ENCODE results near the gene ANXA2R. TPM values are rescaled to one million over a fixed set of nuclear protein-coding genes. Genes with fewer than 3 reads are reported as not detected.

ANXA2R gene
- polyA plus RNA-seq, 1 donor from 2014 or later: not detected

- Histone ChIP-seq H2AFZ (ENCODE audit: low read depth, low read length) (no peak overlapping the region), H3K79me2 (replicated peaks; ENCODE audit: insufficient read depth, low read length) (no peaks in the 10 kb centered on the region), H3F3A (ENCODE audit: insufficient read depth, low read length, poor library complexity, severe bottlenecking) (no peaks in the 10 kb centered on the region), H4K20me1 (ENCODE audit: insufficient read depth) (no peaks in the 10 kb centered on the region), H3K9me2 (ENCODE audit: insufficient read depth, low read length) (no peaks in the 10 kb centered on the region), H3K36me3 (ENCODE audit: insufficient read depth, low read length) (no peaks in the 10 kb centered on the region), H3K4me3 (ENCODE audit: low read length) (peak overlapping the region; percentile 69), H3K9ac (ENCODE audit: low read length) (peak overlapping the region; percentile 48), H3K27ac (ENCODE audit: low read length) (no peak overlapping the region), H3K9me3 (ENCODE audit: low read length) (peaks cover 10% of the 10 kb centered on the region), H3K27me3 (ENCODE audit: insufficient read depth, low read depth, low read length) (peaks cover 68% of the 10 kb centered on the region), H3K4me2 (ENCODE audit: low read length) (peak overlapping the region; percentile 47)
- TF ChIP-seq MXI1 (conservative IDR thresholded peaks at IDR 0.05; ENCODE audit: poor library complexity, severe bottlenecking) (no peak), EZH2 (IDR thresholded peaks at IDR 0.05; ENCODE audit: borderline replicate concordance, insufficient read depth, low read length, poor library complexity, severe bottlenecking) (no peak), TAF1 (IDR thresholded peaks at IDR 0.05; ENCODE audit: low read depth) (no peak), SMC3 (conservative IDR thresholded peaks at IDR 0.05; ENCODE audit: poor library complexity) (no peak), EP300 (conservative IDR thresholded peaks at IDR 0.05; ENCODE audit: poor library complexity, severe bottlenecking) (no peak), POLR2AphosphoS5 (IDR thresholded peaks at IDR 0.05) (no peak), RAD21 (conservative IDR thresholded peaks at IDR 0.05) (no peak)
- TF ChIP-seq, protein P1, sequence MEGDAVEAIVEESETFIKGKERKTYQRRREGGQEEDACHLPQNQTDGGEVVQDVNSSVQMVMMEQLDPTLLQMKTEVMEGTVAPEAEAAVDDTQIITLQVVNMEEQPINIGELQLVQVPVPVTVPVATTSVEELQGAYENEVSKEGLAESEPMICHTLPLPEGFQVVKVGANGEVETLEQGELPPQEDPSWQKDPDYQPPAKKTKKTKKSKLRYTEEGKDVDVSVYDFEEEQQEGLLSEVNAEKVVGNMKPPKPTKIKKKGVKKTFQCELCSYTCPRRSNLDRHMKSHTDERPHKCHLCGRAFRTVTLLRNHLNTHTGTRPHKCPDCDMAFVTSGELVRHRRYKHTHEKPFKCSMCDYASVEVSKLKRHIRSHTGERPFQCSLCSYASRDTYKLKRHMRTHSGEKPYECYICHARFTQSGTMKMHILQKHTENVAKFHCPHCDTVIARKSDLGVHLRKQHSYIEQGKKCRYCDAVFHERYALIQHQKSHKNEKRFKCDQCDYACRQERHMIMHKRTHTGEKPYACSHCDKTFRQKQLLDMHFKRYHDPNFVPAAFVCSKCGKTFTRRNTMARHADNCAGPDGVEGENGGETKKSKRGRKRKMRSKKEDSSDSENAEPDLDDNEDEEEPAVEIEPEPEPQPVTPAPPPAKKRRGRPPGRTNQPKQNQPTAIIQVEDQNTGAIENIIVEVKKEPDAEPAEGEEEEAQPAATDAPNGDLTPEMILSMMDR (IDR thresholded peaks at IDR 0.05; ENCODE audit: poor library complexity, severe bottlenecking): no peak
- TF ChIP-seq, protein P2, sequence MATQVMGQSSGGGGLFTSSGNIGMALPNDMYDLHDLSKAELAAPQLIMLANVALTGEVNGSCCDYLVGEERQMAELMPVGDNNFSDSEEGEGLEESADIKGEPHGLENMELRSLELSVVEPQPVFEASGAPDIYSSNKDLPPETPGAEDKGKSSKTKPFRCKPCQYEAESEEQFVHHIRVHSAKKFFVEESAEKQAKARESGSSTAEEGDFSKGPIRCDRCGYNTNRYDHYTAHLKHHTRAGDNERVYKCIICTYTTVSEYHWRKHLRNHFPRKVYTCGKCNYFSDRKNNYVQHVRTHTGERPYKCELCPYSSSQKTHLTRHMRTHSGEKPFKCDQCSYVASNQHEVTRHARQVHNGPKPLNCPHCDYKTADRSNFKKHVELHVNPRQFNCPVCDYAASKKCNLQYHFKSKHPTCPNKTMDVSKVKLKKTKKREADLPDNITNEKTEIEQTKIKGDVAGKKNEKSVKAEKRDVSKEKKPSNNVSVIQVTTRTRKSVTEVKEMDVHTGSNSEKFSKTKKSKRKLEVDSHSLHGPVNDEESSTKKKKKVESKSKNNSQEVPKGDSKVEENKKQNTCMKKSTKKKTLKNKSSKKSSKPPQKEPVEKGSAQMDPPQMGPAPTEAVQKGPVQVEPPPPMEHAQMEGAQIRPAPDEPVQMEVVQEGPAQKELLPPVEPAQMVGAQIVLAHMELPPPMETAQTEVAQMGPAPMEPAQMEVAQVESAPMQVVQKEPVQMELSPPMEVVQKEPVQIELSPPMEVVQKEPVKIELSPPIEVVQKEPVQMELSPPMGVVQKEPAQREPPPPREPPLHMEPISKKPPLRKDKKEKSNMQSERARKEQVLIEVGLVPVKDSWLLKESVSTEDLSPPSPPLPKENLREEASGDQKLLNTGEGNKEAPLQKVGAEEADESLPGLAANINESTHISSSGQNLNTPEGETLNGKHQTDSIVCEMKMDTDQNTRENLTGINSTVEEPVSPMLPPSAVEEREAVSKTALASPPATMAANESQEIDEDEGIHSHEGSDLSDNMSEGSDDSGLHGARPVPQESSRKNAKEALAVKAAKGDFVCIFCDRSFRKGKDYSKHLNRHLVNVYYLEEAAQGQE (IDR thresholded peaks at IDR 0.05; ENCODE audit: borderline replicate concordance): no peak
Measured at GRCh38 chr5:42991404-42992087, 48.6 kb downstream of the ANXA2R start.

- H3K4me2 ChIP-seq (ENCODE audit: low read length): no peak overlapping the region
- H3K9me2 ChIP-seq (ENCODE audit: insufficient read depth, low read length): no peaks in the 10 kb centered on the region
- peaks cover 10% of the 10 kb centered on the region for H3K9me3 ChIP-seq (ENCODE audit: low read length)
- peaks cover 62% of the 10 kb centered on the region for H3K27me3 ChIP-seq (ENCODE audit: insufficient read depth, low read depth, low read length)
- no peaks in the 10 kb centered on the region for H3F3A ChIP-seq (ENCODE audit: insufficient read depth, low read length, poor library complexity, severe bottlenecking)
- TF ChIP-seq RAD21 (conservative IDR thresholded peaks at IDR 0.05): no peak
- TF ChIP-seq POLR2AphosphoS5 (IDR thresholded peaks at IDR 0.05): no peak
- TF ChIP-seq SMC3 (conservative IDR thresholded peaks at IDR 0.05; ENCODE audit: poor library complexity): no peak
- TF ChIP-seq TAF1 (IDR thresholded peaks at IDR 0.05; ENCODE audit: low read depth): no peak
- H2AFZ ChIP-seq (ENCODE audit: low read depth, low read length): no peak overlapping the region
- no peaks in the 10 kb centered on the region for H3K79me2 ChIP-seq (replicated peaks; ENCODE audit: insufficient read depth, low read length)
- peak overlapping the region; percentile 69 for H3K4me3 ChIP-seq (ENCODE audit: low read length)
- no peaks in the 10 kb centered on the region for H4K20me1 ChIP-seq (ENCODE audit: insufficient read depth)
- H3K27ac ChIP-seq (ENCODE audit: low read length): no peak overlapping the region
- H3K9ac ChIP-seq (ENCODE audit: low read length): no peak overlapping the region
- H3K36me3 ChIP-seq (ENCODE audit: insufficient read depth, low read length): no peaks in the 10 kb centered on the region
Measured at GRCh38 chr5:42990892-42991291, 49.2 kb downstream of the ANXA2R start.

Other genes starting within 250 kb of the ANXA2R start
- 1.9 and 5.0 TPM in 2 replicates for gene SELENOP, start 228.4 kb downstream of the ANXA2R start, polyA plus RNA-seq
- gene ZNF131, start 80.6 kb upstream of the ANXA2R start, polyA plus RNA-seq: 55.8 and 74.0 TPM in 2 replicates
- gene NIM1K, start 151.9 kb upstream of the ANXA2R start, polyA plus RNA-seq: 4.4 and 7.4 TPM in 2 replicates

Data from neural cell (in vitro differentiated cells).